Mucosa of descending colon (tissue), 3 donors: ENCODE data around the gene ANKMY1. TPM values are rescaled to one million over a fixed set of nuclear protein-coding genes. Genes with fewer than 3 reads are reported as not detected.
"Not testable (repeated sequence)": the region's sequence is repeated elsewhere in the genome, so short reads cannot be mapped to it uniquely, and the experiment has no call there.

ENCODE experiments used
- ATAC-seq: fragments of 200-7000 bp; cut with Tn5 transposase; one replicate; pipeline ENCODE4 v1.9.1; 2020; ENCODE audit warnings: mild to moderate bottlenecking, moderate library complexity
- DNase-seq, 3 donors: peaks; one replicate each; pipeline ENCODE4 v3.0.0-alpha.2; 2020
- H3K36me3 ChIP-seq: fragments of 200-600 bp; one replicate; pipeline ENCODE4 v1.8.0; 2021; ENCODE audit warnings: low read depth, mild to moderate bottlenecking
- H3K4me1 ChIP-seq: fragments of 200-600 bp; one replicate; pipeline ENCODE4 v1.8.0; 2021; ENCODE audit warnings: low read depth, mild to moderate bottlenecking
- H3K4me3 ChIP-seq: fragments of 200-600 bp; one replicate; pipeline ENCODE4 v1.8.0; 2021; ENCODE audit warnings: mild to moderate bottlenecking
- H3K9me3 ChIP-seq: fragments of 200-600 bp; one replicate; pipeline ENCODE4 v1.8.0; 2021; ENCODE audit warnings: mild to moderate bottlenecking
- intact Hi-C, 2 donors: fragments of 100-400 bp; cut with DNase I in 1 of 2; cut with micrococcal nuclease in 1 of 2; formaldehyde crosslinking; loops; one replicate each; pipeline versions ENCODE4 v1.11.0 to v1.11.1; 2022; cut with DNase I, micrococcal nuclease
- total RNA-seq, 3 donors: library from RNA; stranded (reverse); fragmentation: NEBNext Ultra II Directional in 2 of 3; extraction: Animal tissue kit (Norgen Biotek cat#: 25700) in 2 of 3; gene quantifications; one replicate each; pipeline versions ENCODE4 v1.2.1 to v1.2.4, GENCODE V29; 2021 to 2023
- TF ChIP-seq, protein P1 (sequence below): fragments of 200-600 bp; IDR thresholded peaks from one replicate; pipeline ENCODE4 v1.8.0; 2022; ENCODE audit warnings: antibody characterized with exemption, mild to moderate bottlenecking
- donor health status: DM: no; HTN: no; CAD: no; lungs with moderate emphysema.
- donor health status: DM: no; HTN: no; CAD: no.
- donor health status: DM: no; HTN: yes; CAD: no.

The ANKMY1 gene
- total RNA-seq, 3 donors from 2014 or later = 23.0 to 32.7 (median 23.5) TPM

DNA sequence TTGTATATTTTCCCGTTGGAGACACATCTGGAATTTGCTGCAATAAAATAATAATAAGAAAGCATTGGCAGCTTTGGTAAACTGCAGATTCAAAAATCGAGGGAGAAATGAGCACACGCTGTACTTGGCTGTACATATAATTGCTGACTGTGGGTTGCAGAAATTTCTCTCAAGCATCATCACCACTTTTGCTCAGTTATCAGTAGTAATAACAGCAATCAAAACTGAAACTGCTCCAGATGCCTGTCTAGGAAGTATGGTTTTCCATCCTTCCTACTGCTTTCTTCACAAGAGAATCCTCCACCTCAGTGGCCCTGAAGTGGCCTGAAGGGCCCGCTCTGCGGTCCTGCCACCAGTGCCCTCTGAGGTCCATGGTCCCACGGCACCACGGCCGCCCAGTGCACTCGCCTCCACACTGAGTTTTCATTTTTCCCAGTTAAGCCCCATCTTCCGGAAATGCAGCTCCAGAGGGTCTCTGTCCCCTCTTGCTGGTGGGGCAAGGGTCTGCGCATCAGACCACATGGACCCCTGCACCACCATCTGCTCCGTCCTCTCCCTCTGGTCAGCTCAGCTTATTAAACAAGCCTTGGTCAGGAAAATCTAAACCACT is 6.3 kb upstream of the ANKMY1 start:
- intact Hi-C loops = no loop called here
- Histone ChIP-seq H3K9me3 (no peaks in the 10 kb centered on the region), H3K36me3 (no peaks in the 10 kb centered on the region), H3K4me3 (no peak overlapping the region), H3K4me1 (peaks cover 67% of the 10 kb centered on the region)
- DNase-seq (peak in 1 of 3 donors; percentile 48), ATAC-seq (no peak)
- TF ChIP-seq, protein P1, sequence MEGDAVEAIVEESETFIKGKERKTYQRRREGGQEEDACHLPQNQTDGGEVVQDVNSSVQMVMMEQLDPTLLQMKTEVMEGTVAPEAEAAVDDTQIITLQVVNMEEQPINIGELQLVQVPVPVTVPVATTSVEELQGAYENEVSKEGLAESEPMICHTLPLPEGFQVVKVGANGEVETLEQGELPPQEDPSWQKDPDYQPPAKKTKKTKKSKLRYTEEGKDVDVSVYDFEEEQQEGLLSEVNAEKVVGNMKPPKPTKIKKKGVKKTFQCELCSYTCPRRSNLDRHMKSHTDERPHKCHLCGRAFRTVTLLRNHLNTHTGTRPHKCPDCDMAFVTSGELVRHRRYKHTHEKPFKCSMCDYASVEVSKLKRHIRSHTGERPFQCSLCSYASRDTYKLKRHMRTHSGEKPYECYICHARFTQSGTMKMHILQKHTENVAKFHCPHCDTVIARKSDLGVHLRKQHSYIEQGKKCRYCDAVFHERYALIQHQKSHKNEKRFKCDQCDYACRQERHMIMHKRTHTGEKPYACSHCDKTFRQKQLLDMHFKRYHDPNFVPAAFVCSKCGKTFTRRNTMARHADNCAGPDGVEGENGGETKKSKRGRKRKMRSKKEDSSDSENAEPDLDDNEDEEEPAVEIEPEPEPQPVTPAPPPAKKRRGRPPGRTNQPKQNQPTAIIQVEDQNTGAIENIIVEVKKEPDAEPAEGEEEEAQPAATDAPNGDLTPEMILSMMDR = no peak

DNA sequence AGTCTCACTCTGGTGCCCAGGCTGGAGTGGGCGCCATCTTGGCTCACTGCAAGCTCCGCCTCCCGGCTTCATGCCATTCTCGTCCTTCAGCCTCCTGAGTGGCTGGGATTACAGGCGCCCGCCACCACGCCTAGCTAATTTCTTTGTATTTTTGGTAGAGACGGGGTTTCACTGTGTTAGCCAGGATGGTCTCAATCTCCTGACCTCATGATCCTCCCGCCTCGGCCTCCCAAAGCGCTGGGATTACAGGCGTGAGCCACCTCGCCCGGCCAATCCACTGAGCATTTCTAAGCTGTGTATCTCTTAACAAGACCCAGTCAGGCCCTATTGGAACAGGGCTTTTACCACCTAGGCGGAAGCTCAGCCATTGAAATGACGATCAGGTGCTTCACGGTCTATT is 5.4 kb upstream of the ANKMY1 start:
- H3K4me1 ChIP-seq = peaks cover 70% of the 10 kb centered on the region
- DNase-seq = peak in 1 of 3 donors; percentile 49
- intact Hi-C loops = not testable (repeated sequence)

DNA sequence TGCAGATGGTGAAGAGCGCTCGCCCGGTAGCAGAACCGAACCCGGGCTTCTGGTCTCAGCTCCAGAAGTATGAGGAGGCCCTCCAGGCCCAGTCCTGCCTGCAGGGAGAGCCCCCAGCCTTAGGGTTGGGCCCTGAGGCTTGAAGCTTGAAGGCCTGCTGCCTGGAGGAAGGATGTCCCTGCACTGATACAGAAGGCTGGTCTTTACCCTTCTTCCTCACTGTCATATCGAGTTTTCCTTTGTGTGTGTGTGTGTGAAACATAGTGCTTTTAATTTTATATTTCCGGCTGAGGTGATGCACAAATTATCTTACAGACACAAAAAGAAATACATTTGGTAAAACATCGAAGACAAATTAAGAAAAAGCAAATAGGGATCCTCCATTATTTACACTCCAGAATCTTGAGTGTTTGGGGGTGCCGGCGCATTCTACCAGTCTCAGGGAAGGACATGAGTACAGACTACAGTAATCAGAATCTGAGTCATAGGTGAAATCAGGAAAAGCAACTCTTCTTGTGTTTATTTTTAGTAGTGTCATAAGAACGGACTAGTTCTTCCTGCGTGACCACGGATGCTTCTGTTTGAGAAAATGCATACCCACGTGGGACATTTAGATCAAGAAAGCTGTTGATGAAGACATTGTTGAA is 3.7 kb upstream of the ANKMY1 start:
- intact Hi-C loops = no loop called here
- TF ChIP-seq, protein P1 = no peak
- H3K4me1 ChIP-seq = peaks cover 68% of the 10 kb centered on the region

More for the DNA sequence above, 5.4 kb upstream of the ANKMY1 start:
- H3K4me3 ChIP-seq, ATAC-seq, H3K36me3 ChIP-seq, H3K9me3 ChIP-seq: not testable (repeated sequence)

DNA sequence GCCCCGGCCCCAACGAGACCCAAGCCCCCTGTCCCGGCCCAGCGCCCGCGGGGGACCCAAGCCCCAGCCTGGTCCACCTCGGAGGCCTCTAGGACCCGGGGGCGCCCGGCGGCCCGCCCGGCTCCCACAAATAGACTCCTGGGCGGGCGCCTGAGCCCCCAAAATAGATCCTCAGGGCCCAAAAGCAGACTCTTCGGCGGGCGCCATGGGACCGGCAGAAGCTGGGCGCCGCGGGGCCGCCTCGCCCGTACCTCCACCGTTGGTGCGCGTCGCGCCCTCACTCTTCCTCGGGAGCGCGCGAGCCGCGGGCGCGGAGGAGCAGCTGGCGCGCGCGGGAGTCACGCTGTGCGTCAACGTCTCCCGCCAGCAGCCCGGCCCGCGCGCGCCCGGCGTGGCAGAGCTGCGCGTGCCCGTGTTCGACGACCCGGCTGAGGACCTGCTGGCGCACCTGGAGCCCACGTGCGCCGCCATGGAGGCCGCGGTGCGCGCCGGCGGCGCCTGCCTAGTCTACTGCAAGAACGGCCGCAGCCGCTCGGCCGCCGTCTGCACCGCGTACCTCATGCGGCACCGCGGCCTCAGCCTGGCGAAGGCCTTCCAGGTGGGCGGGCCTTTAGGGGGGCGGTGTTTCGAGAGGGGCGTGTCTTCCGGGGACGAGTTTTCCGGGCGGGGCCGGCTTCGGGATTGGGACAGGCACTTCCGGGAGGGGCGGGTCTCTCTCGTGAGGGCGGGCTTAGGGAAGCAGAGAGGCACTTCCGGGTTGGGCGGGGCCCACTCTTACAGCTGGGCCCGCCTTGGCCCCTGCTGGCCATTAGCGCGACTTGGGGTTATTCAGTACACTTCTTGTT is 2.9 kb upstream of the ANKMY1 start:
- peak; percentile 100 for DNase-seq
- peak; percentile 83 for ATAC-seq
- peaks cover 62% of the 10 kb centered on the region for H3K4me1 ChIP-seq
- peak overlapping the region; percentile 70 for H3K4me3 ChIP-seq
- no peaks in the 10 kb centered on the region for H3K9me3 ChIP-seq
- intact Hi-C loops = no loop called here
- H3K36me3 ChIP-seq = no peaks in the 10 kb centered on the region
- TF ChIP-seq, protein P1 = no peak

More for the DNA sequence above, 3.7 kb upstream of the ANKMY1 start:
- no peak overlapping the region for H3K4me3 ChIP-seq
- no peaks in the 10 kb centered on the region for H3K9me3 ChIP-seq
- no peak for DNase-seq
- no peaks in the 10 kb centered on the region for H3K36me3 ChIP-seq
- ATAC-seq = no peak

DNA sequence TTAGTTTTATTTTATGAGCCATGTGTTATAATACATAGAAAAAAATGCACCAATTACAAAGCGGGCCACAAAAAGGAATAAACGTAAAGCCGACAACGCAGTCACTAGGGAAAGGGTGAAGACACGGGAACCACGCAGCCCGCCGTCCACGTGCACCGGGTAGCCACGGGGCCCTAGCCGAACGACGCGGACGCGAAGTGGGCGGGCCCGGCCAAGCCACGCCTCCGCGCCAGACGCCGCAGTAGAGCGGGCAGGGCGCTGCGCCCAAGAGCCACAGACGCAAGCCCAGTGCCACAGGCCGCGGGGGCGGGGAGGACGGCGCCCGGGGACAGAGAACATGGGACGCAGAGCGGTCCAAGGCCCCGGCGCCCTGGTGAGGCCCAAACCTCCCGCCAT is 2.3 kb upstream of the ANKMY1 start, which contains the start of gene DUSP28:
DUSP28 (plus strand) TSS at position 274 of the 396 bp plus-strand sequence. CDS start 328 bp downstream, outside the sequence.
- peak; percentile 81 for ATAC-seq
- intact Hi-C loops = no loop called here
- peaks cover 56% of the 10 kb centered on the region for H3K4me1 ChIP-seq

More for the DNA sequence above, 2.3 kb upstream of the ANKMY1 start, which contains the start of gene DUSP28:
- H3K36me3 ChIP-seq = no peaks in the 10 kb centered on the region
- TF ChIP-seq, protein P1 = no peak
- H3K4me3 ChIP-seq = peak within 1 kb of the TSS; percentile 70
- H3K9me3 ChIP-seq = no peaks in the 10 kb centered on the region
- peak; percentile 93 to 96 (median 96) for DNase-seq
